GM12878 (cell line): Measurements from ENCODE around the gene CCNDBP1. TPM values are rescaled to one million over a fixed set of nuclear protein-coding genes. Genes with fewer than 3 reads are reported as not detected.
"Not testable (repeated sequence)": the region's sequence is repeated elsewhere in the genome, so short reads cannot be mapped to it uniquely, and the experiment has no call there.

Experiments used
- ATAC-seq: fragments of 200-7000 bp; cut with Tn5 transposase; 3 replicates; pipeline ENCODE4 v1.9.1; 2020; ENCODE audit warnings: mild to moderate bottlenecking, moderate library complexity
- BruUV-seq: library from RNA; stranded (reverse); fragments of 400-500 nt; replicated peaks from 2 replicates; lab custom pipeline; 2021; lab: Mats Ljungman, UMichigan
- CTCF ChIA-PET: fragments of 300-600 bp; sonication (Branson Sonifier 250); formaldehyde crosslinking; extraction: SDS; loops from one replicate; lab custom pipeline; 2021; ENCODE audit warnings: inconsistent platforms; lab: Yijun Ruan, JAX
- POLR2A ChIA-PET: fragments of 350-600 bp; formaldehyde crosslinking; extraction: SDS; loops from one replicate; lab custom pipeline; 2021; ENCODE audit warnings: inconsistent platforms; lab: Charles Lee
- RAD21 ChIA-PET: fragments of 300-600 bp; sonication (Branson Sonifier 250); formaldehyde crosslinking; loops from one replicate; lab custom pipeline; 2023; ENCODE audit warnings: antibody characterized with exemption; ENCODE audit not compliant: unreplicated experiment; lab: Charles Lee
- SMC1A ChIA-PET: fragments of 300-600 bp; sonication (Branson Sonifier 250); formaldehyde crosslinking; loops from one replicate; lab custom pipeline; 2023; ENCODE audit not compliant: unreplicated experiment, uncharacterized antibody; lab: Charles Lee
- DNase-seq: peaks from one replicate; pipeline ENCODE4 v3.0.0-alpha.2; 2011; ENCODE audit warnings: low read depth, low spot score
- FAIRE-seq: peaks from 3 replicates; lab custom pipeline; 2011; peaks lifted over from hg19 to GRCh38; lab: Jason Lieb, UNC
- H2AFZ ChIP-seq: 2 replicates; pipeline ENCODE4 v1.6.0; 2011; ENCODE audit warnings: low read depth, low read length, control low read depth; ENCODE audit not compliant: control insufficient read depth
- H3K27ac ChIP-seq: 2 replicates; pipeline ENCODE4 v1.5.1; 2011; ENCODE audit warnings: control low read depth; ENCODE audit not compliant: control insufficient read depth, insufficient read depth
- H3K27me3 ChIP-seq, 2 experiments: replicated peaks in 1 of 2; 2 replicates each; pipeline versions ENCODE4 v1.6.0 to v1.6.1; 2011; ENCODE audit warnings: low read length in 1 of 2; ENCODE audit not compliant: control insufficient read depth in 2 of 2, insufficient read depth in 2 of 2
- H3K36me3 ChIP-seq, 2 experiments: 2 replicates each; pipeline ENCODE4 v1.5.1; 2011; ENCODE audit warnings: low read length in 1 of 2; ENCODE audit not compliant: control insufficient read depth in 2 of 2, insufficient read depth in 2 of 2
- H3K4me1 ChIP-seq: 2 replicates; pipeline ENCODE4 v1.6.1; 2011; ENCODE audit warnings: mild to moderate bottlenecking, low read length, moderate library complexity, mixed read lengths; ENCODE audit not compliant: control insufficient read depth, insufficient read depth
- H3K4me2 ChIP-seq: 2 replicates; pipeline ENCODE4 v1.6.0; 2011; ENCODE audit warnings: control low read depth; ENCODE audit not compliant: control insufficient read depth, insufficient read depth
- H3K4me3 ChIP-seq: fragments of 200-600 bp; sonication (generic); 2 replicates; pipeline ENCODE4 v1.5.1; 2016
- H3K79me2 ChIP-seq: 2 replicates; pipeline ENCODE4 v1.6.0; 2011; ENCODE audit warnings: low read length; ENCODE audit not compliant: control insufficient read depth, insufficient read depth
- H3K9ac ChIP-seq: 2 replicates; pipeline ENCODE4 v1.8.0; 2011; ENCODE audit warnings: low read length, control low read depth, mixed read lengths; ENCODE audit not compliant: control insufficient read depth, insufficient read depth
- H3K9me3 ChIP-seq: replicated peaks from 3 replicates; pipeline ENCODE4 v1.5.1; 2011; ENCODE audit warnings: mild to moderate bottlenecking, low read length; ENCODE audit not compliant: control insufficient read depth, insufficient read depth
- H4K20me1 ChIP-seq: 2 replicates; pipeline ENCODE4 v1.6.0; 2011; ENCODE audit not compliant: control insufficient read depth, insufficient read depth
- WGBS: methylation state at CpG from one replicate; pipeline ENCODE4 v1.1.6; 2016; ENCODE audit warnings: low lambda C conversion rate; ENCODE audit not compliant: insufficient replicate concordance, insufficient coverage; ENCODE audit errors: missing lambda C conversion rate; 5-methylcytosine and 5-hydroxymethylcytosine counted together
- in situ Hi-C: fragments of 300-500 bp; cut with MboI; formaldehyde crosslinking; loops from 9 replicates; pipeline ENCODE4 v1.14.3; 2018; ENCODE audit warnings: mixed read lengths
- intact Hi-C: fragments of 100-400 bp; cut with micrococcal nuclease; formaldehyde crosslinking; loops from one replicate; pipeline ENCODE4 v1.14.2; 2022; ENCODE audit not compliant: unreplicated experiment
- polyA plus RNA-seq, 11 experiments: library from polyadenylated mRNA; depleted of rRNA in 4 of 11; unstranded in 6 of 11; stranded (reverse) in 5 of 11; fragments of >200 nt; fragmentation: Nextera tagmentation in 4 of 11; fragmentation: Illumina TruSeq in 1 of 11; extraction: Ambion mirVana in 4 of 11; extraction: Trizol in 1 of 11; gene quantifications; 1 replicate in 1 of 11; 2 replicates in 10 of 11; pipeline versions ENCODE4 v1.2.1 to v1.2.3, GENCODE V29; 2011 to 2016; ENCODE audit warnings: inconsistent platforms in 2 of 11, missing spikeins in 2 of 11, low read depth in 1 of 11
- total RNA-seq, 4 experiments: library from RNA; depleted of rRNA in 3 of 4; stranded (reverse); fragments of >200 nt in 3 of 4; fragmentation: Illumina TruSeq in 1 of 4; extraction: Trizol in 1 of 4; gene quantifications; 2 replicates each; pipeline versions ENCODE4 v1.2.1 to v1.2.3, GENCODE V29; 2013 to 2021

The CCNDBP1 gene
- total and polyA plus RNA-seq, 10 of the 15 experiments (the other 5 are each of a cell fraction or from before 2014, with no cell fraction given): 30.1 to 86.7 (median 42.2) TPM

DNA sequence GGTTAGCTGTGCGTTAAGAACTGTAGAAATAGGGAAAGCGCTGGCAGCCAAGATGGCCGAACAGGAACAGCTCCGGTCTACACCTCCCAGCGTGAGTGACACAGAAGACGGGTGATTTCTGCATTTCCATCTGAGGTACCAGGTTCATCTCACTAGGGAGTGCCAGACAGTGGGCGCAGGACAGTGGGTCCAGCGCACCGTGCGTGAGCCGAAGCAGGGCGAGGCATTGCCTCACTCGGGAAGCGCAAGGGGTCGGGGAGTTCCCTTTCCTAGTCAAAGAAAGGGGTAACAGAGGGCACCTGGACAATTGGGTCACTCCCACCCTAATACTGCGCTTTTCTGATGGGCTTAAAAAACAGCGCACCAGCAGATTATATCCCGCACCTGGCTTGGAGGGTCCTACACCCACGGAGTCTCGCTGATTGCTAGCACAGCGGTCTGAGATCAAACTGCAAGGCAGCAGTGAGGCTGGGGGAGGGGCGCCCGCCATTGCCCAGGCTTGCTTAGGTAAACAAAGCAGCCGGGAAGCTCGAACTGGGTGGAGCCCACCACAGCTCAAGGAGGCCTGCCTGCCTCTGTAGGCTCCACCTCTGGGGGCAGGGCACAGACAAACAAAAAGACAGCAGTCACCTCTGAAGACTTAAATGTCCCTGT, 9.4 kb upstream of the CCNDBP1 start:
- H3K9ac ChIP-seq, H3K4me1 ChIP-seq, H3K27me3 ChIP-seq, FAIRE-seq, DNase-seq, H3K36me3 ChIP-seq, H2AFZ ChIP-seq, ATAC-seq, BruUV-seq, H3K4me3 ChIP-seq, H3K27ac ChIP-seq, H3K79me2 ChIP-seq, H4K20me1 ChIP-seq, POLR2A ChIA-PET, in situ Hi-C loops, H3K4me2 ChIP-seq, intact Hi-C loops, H3K9me3 ChIP-seq, SMC1A ChIA-PET: not testable (repeated sequence)
- ChIA-PET CTCF (interaction anchor here (1.3 kb wide), 1 partner anchor 28 kb away, joined by 3 read pairs; no protein-coding TSS in a partner anchor), RAD21 (interaction anchor here (0.6 kb wide), 1 partner anchor 129 kb away, joined by 3 read pairs; no protein-coding TSS in a partner anchor)
- WGBS: 98% methylated on average over 24 of the region's 25 CpGs

DNA sequence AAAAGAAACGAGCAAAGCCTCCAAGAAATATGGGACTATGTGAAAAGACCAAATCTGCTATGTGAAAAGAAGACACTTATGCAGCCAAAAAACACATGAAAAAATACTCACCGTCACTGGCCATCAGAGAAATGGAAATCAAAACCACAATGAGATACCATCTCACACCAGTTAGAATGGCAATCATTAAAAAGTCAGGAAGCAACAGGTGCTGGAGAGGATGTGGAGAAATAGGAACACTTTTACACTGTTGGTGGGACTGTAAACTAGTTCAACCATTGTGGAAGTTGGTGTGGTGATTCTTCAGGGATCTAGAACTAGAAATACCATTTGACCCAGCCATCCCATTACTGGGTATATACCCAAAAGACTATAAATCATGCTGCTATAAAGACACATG, 8.1 kb upstream of the CCNDBP1 start:
- H3K27me3 ChIP-seq, RAD21 ChIA-PET, H3K27ac ChIP-seq, H3K9me3 ChIP-seq, H3K4me3 ChIP-seq, H4K20me1 ChIP-seq, ATAC-seq, CTCF ChIA-PET, H3K4me2 ChIP-seq, H3K9ac ChIP-seq, H3K4me1 ChIP-seq, in situ Hi-C loops, intact Hi-C loops, DNase-seq, FAIRE-seq, H3K79me2 ChIP-seq, SMC1A ChIA-PET, H3K36me3 ChIP-seq, H2AFZ ChIP-seq, POLR2A ChIA-PET: not testable (repeated sequence)
- TSS peak; percentile 48 for BruUV-seq
- 82% methylated on average over 1 of the region's 2 CpGs for WGBS
